ENCODE data around the gene HOXB9. TPM values are rescaled to one million over a fixed set of nuclear protein-coding genes. Genes with fewer than 3 reads are reported as not detected.
A peak's percentile ranks its signal among the peaks of the same experiment; 100 is the strongest.

HOXB9 gene
- total and polyA plus RNA-seq, 12 donors = 0.11 to 2.7 (median 0.68) TPM; not detected in 2

DNA sequence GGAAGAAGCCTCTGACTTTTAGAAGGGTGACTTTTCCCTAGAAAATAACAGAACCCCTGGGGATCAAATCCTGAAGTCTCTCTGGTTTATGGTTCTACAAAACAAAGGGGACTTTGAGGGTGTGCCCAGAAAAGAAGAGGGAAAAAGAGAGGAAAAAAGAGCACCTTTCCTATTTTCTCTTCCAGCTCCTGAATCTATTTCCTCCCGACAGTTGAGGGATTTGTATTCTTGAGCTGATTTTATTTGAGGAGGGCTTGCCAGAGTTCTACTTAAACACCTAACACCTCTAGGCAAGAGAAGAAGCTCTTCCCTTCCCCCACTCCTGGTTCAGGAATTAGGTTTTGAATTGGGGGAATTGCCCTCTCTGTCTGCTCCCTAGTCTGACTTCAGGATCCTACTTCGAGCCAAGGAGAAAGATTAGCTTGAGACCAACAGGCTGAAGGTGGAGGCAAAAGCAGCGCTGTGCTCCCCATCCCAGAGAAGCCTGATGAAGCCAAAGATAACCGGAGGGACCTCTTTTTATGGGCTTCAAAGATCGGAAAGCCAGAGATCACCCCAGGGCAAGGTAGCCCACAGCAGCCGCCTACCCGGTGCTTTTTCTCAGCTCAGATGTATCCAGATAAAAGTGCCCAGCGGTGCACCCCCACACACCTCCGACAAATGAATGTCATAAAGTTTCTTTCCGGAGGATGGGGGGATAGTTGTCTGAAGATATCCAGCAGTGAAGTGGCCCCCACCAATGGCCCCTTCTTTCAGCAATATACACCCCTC, 36.9 kb downstream of the HOXB9 start:
- Histone ChIP-seq H3K27ac (peak overlapping the region in 2 of 5 donors; percentile 17 to 37), H3K36me3 (replicated peaks in 1 of 2) (no peaks in the 10 kb centered on the region), H3K9me3 (replicated peaks in 1 of 3) (no peaks in the 10 kb centered on the region), H3K4me1 (replicated peaks in 1 of 2) (peaks cover 0 to 45% of the 10 kb centered on the region in 2 donors), H3K4me3 (no peak overlapping the region), H3K27me3 (no peaks in the 10 kb centered on the region)
- intact Hi-C loops (cut with DNase I) = no loop called here
- TF ChIP-seq, protein P1, sequence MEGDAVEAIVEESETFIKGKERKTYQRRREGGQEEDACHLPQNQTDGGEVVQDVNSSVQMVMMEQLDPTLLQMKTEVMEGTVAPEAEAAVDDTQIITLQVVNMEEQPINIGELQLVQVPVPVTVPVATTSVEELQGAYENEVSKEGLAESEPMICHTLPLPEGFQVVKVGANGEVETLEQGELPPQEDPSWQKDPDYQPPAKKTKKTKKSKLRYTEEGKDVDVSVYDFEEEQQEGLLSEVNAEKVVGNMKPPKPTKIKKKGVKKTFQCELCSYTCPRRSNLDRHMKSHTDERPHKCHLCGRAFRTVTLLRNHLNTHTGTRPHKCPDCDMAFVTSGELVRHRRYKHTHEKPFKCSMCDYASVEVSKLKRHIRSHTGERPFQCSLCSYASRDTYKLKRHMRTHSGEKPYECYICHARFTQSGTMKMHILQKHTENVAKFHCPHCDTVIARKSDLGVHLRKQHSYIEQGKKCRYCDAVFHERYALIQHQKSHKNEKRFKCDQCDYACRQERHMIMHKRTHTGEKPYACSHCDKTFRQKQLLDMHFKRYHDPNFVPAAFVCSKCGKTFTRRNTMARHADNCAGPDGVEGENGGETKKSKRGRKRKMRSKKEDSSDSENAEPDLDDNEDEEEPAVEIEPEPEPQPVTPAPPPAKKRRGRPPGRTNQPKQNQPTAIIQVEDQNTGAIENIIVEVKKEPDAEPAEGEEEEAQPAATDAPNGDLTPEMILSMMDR (IDR thresholded peaks at IDR 0.05) = no peak
- TF ChIP-seq POLR2A (IDR thresholded peaks at IDR 0.05) = no peak
- WGBS, 4 donors = 53 to 78% (median 67%) methylated on average over 6 to 10 of the region's 10 CpGs
- no peak for DNase-seq

GRCh38 chr17:48588528-48588927, 37.6 kb downstream of the HOXB9 start:
- Histone ChIP-seq H3K27me3 (no peaks in the 10 kb centered on the region), H3K9me3 (replicated peaks in 1 of 3) (no peaks in the 10 kb centered on the region), H3K4me3 (no peak overlapping the region), H3K4me1 (replicated peaks in 1 of 2) (peaks cover 0 to 49% of the 10 kb centered on the region in 2 donors), H3K27ac (peak overlapping the region in 2 of 5 donors; percentile 65 to 89), H3K36me3 (replicated peaks in 1 of 2) (no peaks in the 10 kb centered on the region)
- intact Hi-C loops (cut with DNase I) = no loop called here
- 27 to 59% (median 56%) methylated on average over 2 of the region's 2 CpGs for WGBS, 4 donors
- no peak for TF ChIP-seq POLR2A (IDR thresholded peaks at IDR 0.05)
- TF ChIP-seq, protein P1 (IDR thresholded peaks at IDR 0.05) = no peak
- no peak for DNase-seq

- H3K4me1 ChIP-seq (replicated peaks in 1 of 2) = peaks cover 0 to 48% of the 10 kb centered on the region in 2 donors
- DNase-seq = no peak
- no peak overlapping the region for H3K4me3 ChIP-seq
- WGBS, 4 donors = 68 to 90% (median 75%) methylated on average over 2 of the region's 2 CpGs
- peak overlapping the region in 2 of 5 donors; percentile 65 to 89 for H3K27ac ChIP-seq
- no peaks in the 10 kb centered on the region for H3K27me3 ChIP-seq
- intact Hi-C loops (cut with DNase I) = no loop called here
- H3K9me3 ChIP-seq (replicated peaks in 1 of 3) = no peaks in the 10 kb centered on the region
- TF ChIP-seq, protein P1 (IDR thresholded peaks at IDR 0.05) = no peak
- H3K36me3 ChIP-seq (replicated peaks in 1 of 2) = no peaks in the 10 kb centered on the region
These were observed 38.1 kb downstream of the HOXB9 start for GRCh38 chr17:48588074-48588415.

DNA sequence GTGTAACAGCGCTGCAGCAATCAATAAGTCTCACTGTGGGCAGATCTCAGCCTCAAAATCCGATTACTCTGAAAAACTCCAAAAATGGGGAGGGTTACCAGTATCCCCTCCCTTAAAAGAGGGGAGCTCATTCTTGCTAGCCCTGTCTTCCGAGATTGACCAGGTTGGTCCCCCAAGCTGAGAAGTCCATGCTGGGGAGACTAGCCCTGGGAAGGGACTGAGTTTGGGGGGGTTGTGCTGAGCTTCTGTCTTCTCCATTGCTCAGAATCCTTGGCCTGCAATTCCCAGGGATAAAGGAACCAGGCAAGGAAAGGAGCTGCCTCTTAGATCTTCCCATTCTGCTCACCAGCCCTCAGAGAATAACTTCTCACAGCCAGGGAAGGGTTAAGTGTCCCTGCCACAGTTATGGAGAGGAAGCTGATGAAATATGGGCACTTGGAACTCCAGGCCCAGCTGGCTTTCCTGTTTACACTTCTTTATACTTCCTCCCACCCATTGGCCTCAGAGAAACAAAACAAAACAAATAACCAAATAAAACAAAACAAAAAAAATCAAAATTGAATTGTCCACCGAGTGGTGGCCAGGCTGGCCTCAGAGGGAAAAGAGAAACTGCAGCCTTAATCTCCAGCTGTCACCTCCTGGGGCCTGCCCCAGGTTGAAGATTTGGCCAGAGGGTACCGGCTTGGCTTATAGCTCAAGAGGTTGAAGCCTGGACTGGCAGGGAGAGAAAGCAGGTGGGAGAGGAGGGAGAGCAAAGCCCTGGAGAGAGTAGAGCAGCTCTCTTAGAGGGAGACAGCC, 38.7 kb downstream of the HOXB9 start:
- H3K27me3 ChIP-seq = no peaks in the 10 kb centered on the region
- peak overlapping the region in 2 of 5 donors; percentile 65 to 89 for H3K27ac ChIP-seq
- no peaks in the 10 kb centered on the region for H3K36me3 ChIP-seq (replicated peaks in 1 of 2)
- no peak overlapping the region for H3K4me3 ChIP-seq
- no peaks in the 10 kb centered on the region for H3K9me3 ChIP-seq (replicated peaks in 1 of 3)
- intact Hi-C loops (cut with DNase I) = no loop called here
- WGBS, 4 donors = 59 to 71% (median 63%) methylated on average over 5 of the region's 5 CpGs
- no peak for DNase-seq
- peaks cover 0 to 42% of the 10 kb centered on the region in 2 donors for H3K4me1 ChIP-seq (replicated peaks in 1 of 2)
- no peak for TF ChIP-seq POLR2A (IDR thresholded peaks at IDR 0.05)
- TF ChIP-seq, protein P1 (IDR thresholded peaks at IDR 0.05) = no peak
